SK-N-SH (cell line): Measurements from ENCODE around the gene NAALADL1. TPM values are rescaled to one million over a fixed set of nuclear protein-coding genes. Genes with fewer than 3 reads are reported as not detected.

Source experiments
- CTCF ChIA-PET: fragments of 300-600, 350-600 bp; formaldehyde crosslinking; extraction: SDS; loops from one replicate; lab custom pipeline; 2021; lab: Yijun Ruan, JAX
- POLR2A ChIA-PET: fragments of 350-600 bp; sonication (Branson Sonifier 250); formaldehyde crosslinking; extraction: SDS; loops from one replicate; lab custom pipeline; 2020; ENCODE audit warnings: antibody characterized with exemption, inconsistent platforms; lab: Yijun Ruan, JAX
- DNase-seq: peaks from one replicate; pipeline ENCODE4 v3.0.0; 2012
- H2AFZ ChIP-seq: fragments of 200-600 bp; sonication (generic); 2 replicates; pipeline ENCODE4 v1.8.1; 2016; ENCODE audit warnings: antibody characterized with exemption, mild to moderate bottlenecking, low read depth
- H3F3A ChIP-seq: fragments of 200-600 bp; sonication (generic); replicated peaks from 2 replicates; pipeline ENCODE3; 2016; ENCODE audit warnings: antibody characterized with exemption, mild to moderate bottlenecking; ENCODE audit not compliant: insufficient read depth
- H3K27ac ChIP-seq, 2 experiments: fragments of 200-500 bp in 1 of 2; fragments of 200-600 bp in 1 of 2; sonication (Bioruptor generic) in 1 of 2; sonication (generic), shearing (Covaris generic) in 1 of 2; 2 replicates each; pipeline versions ENCODE4 v1.5.1 to v1.6.1; 2014 to 2016; ENCODE audit warnings: low read depth in 2 of 2, inconsistent platforms in 1 of 2, low read length in 1 of 2, mild to moderate bottlenecking in 1 of 2, mixed read lengths in 1 of 2
- H3K27me3 ChIP-seq: fragments of 200-600 bp; sonication (generic), shearing (Covaris generic); 2 replicates; pipeline ENCODE4 v1.6.1; 2016; ENCODE audit warnings: mixed run types; ENCODE audit not compliant: insufficient read depth
- H3K36me3 ChIP-seq, 2 experiments: fragments of 200-500 bp in 1 of 2; fragments of 200-600 bp in 1 of 2; sonication (Bioruptor generic) in 1 of 2; sonication (generic) in 1 of 2; replicated peaks in 1 of 2; 2 replicates each; pipeline versions ENCODE3 to v1.5.1; 2014 to 2016; ENCODE audit warnings: low read length in 1 of 2, mild to moderate bottlenecking in 1 of 2; ENCODE audit not compliant: insufficient read depth in 2 of 2, control insufficient read depth in 1 of 2
- H3K4me1 ChIP-seq, 2 experiments: fragments of 200-500 bp in 1 of 2; fragments of 200-600 bp in 1 of 2; sonication (Bioruptor generic) in 1 of 2; sonication (generic), shearing (Covaris generic) in 1 of 2; 2 replicates each; pipeline versions ENCODE4 v1.5.1 to v1.6.1; 2014 to 2016; ENCODE audit warnings: low read depth in 1 of 2, low read length in 1 of 2, mixed run types in 1 of 2; ENCODE audit not compliant: insufficient read depth in 2 of 2, control insufficient read depth in 1 of 2
- H3K4me2 ChIP-seq: fragments of 200-600 bp; sonication (generic), shearing (Covaris generic); 2 replicates; pipeline ENCODE4 v1.6.1; 2017; ENCODE audit warnings: mixed run types
- H3K4me3 ChIP-seq, 2 experiments: fragments of 200-500 bp in 1 of 2; fragments of 200-600 bp in 1 of 2; sonication (Bioruptor generic) in 1 of 2; sonication (generic), shearing (Covaris generic) in 1 of 2; 2 replicates each; pipeline versions ENCODE4 v1.5.1 to v1.8.1; 2014 to 2016; ENCODE audit warnings: low read depth in 2 of 2, inconsistent platforms in 1 of 2, low read length in 1 of 2, mild to moderate bottlenecking in 1 of 2, mixed read lengths in 1 of 2, moderate library complexity in 1 of 2
- H3K79me2 ChIP-seq: fragments of 200-600 bp; sonication (generic); 2 replicates; pipeline ENCODE4 v1.8.1; 2017; ENCODE audit warnings: mild to moderate bottlenecking; ENCODE audit not compliant: insufficient read depth
- H3K9ac ChIP-seq: fragments of 200-600 bp; sonication (generic); 2 replicates; pipeline ENCODE4 v1.6.1; 2017; ENCODE audit warnings: mixed run types
- H3K9me2 ChIP-seq: fragments of 200-600 bp; sonication (generic); 2 replicates; pipeline ENCODE4 v1.6.1; 2017; ENCODE audit warnings: mixed run types
- H3K9me3 ChIP-seq: fragments of 200-600 bp; sonication (generic); 2 replicates; pipeline ENCODE4 v1.6.1; 2017; ENCODE audit warnings: mixed run types, mild to moderate bottlenecking, moderate library complexity
- H4K20me1 ChIP-seq: fragments of 200-600 bp; sonication (generic); 2 replicates; pipeline ENCODE4 v1.6.1; 2017; ENCODE audit warnings: mild to moderate bottlenecking, mixed run types; ENCODE audit not compliant: insufficient read depth
- CHD2 ChIP-seq: fragments of 150-350 bp; IDR thresholded peaks from 2 replicates; pipeline ENCODE4 v1.6.1; 2018; ENCODE audit warnings: low read length; ENCODE audit not compliant: partially characterized antibody
- ELF1 ChIP-seq: IDR thresholded peaks from 2 replicates; pipeline ENCODE4 v1.4.0; 2012
- EP300 ChIP-seq, 2 experiments: IDR thresholded peaks; 2 replicates each; pipeline versions ENCODE4 v1.4.0 to v1.6.1; 2012; ENCODE audit warnings: borderline replicate concordance in 1 of 2, low read depth in 1 of 2, low read length in 1 of 2
- FOXJ3 ChIP-seq: sonication (generic); formaldehyde crosslinking; IDR thresholded peaks from 2 replicates; pipeline ENCODE4 v1.5.1; 2020; ENCODE audit warnings: mild to moderate bottlenecking, missing genetic modification reagents
- FOXM1 ChIP-seq: IDR thresholded peaks from 2 replicates; pipeline ENCODE4 v1.4.0; 2012; ENCODE audit warnings: low read depth, mild to moderate bottlenecking
- MXI1 ChIP-seq: IDR thresholded peaks from 2 replicates; pipeline ENCODE4 v1.6.1; 2012; ENCODE audit warnings: mild to moderate bottlenecking, low read depth, low read length, improper control_type of control experiment
- NFIC ChIP-seq: IDR thresholded peaks from 2 replicates; pipeline ENCODE4 v1.4.0; 2012; ENCODE audit warnings: borderline replicate concordance
- NRF1 ChIP-seq: IDR thresholded peaks from 2 replicates; pipeline ENCODE4 v1.6.1; 2012; ENCODE audit warnings: low read depth, mild to moderate bottlenecking, low read length
- PBX3 ChIP-seq: IDR thresholded peaks from 2 replicates; pipeline ENCODE4; 2012
- POLR2AphosphoS5 ChIP-seq: IDR thresholded peaks from 2 replicates; pipeline ENCODE4 v1.6.1; 2012; ENCODE audit warnings: low read depth, low read length
- RAD21 ChIP-seq: IDR thresholded peaks from 2 replicates; pipeline ENCODE4 v1.6.1; 2012; ENCODE audit warnings: mild to moderate bottlenecking, low read length
- RCOR1 ChIP-seq: fragments of 150-350 bp; IDR thresholded peaks from 2 replicates; pipeline ENCODE4 v1.6.1; 2017; ENCODE audit warnings: antibody characterized with exemption, low read length
- REST ChIP-seq: IDR thresholded peaks from 2 replicates; pipeline ENCODE4 v1.6.1; 2012; ENCODE audit warnings: mild to moderate bottlenecking, low read depth, low read length, moderate library complexity
- RFX5 ChIP-seq: IDR thresholded peaks from 2 replicates; pipeline ENCODE4 v1.6.1; 2012; ENCODE audit warnings: mild to moderate bottlenecking, improper control_type of control experiment, low read length
- SIN3A ChIP-seq: IDR thresholded peaks from 2 replicates; pipeline ENCODE4 v1.6.1; 2012; ENCODE audit warnings: low read depth, mild to moderate bottlenecking, low read length, moderate library complexity, borderline replicate concordance
- SMC3 ChIP-seq: IDR thresholded peaks from 2 replicates; pipeline ENCODE4 v1.6.1; 2012; ENCODE audit warnings: low read depth, low read length, improper control_type of control experiment
- TAF1 ChIP-seq: IDR thresholded peaks from 2 replicates; pipeline ENCODE4 v1.6.1; 2012; ENCODE audit warnings: low read depth, mild to moderate bottlenecking, low read length, moderate library complexity, borderline replicate concordance
- YY1 ChIP-seq: IDR thresholded peaks from 2 replicates; pipeline ENCODE4 v1.4.0; 2012; ENCODE audit warnings: low read depth, mild to moderate bottlenecking
- WGBS: methylation state at CpG from one replicate; pipeline ENCODE4 v1.1.6; 2017; ENCODE audit warnings: low lambda C conversion rate; 5-methylcytosine and 5-hydroxymethylcytosine counted together
- polyA plus RNA-seq, 3 experiments: library from polyadenylated mRNA; depleted of rRNA; stranded (reverse); fragments of >200 nt; gene quantifications; 2 replicates each; pipeline ENCODE4 v1.2.3, GENCODE V29; 2012
- TF ChIP-seq, protein P1 (sequence below): IDR thresholded peaks from 2 replicates; pipeline ENCODE4 v1.4.0; 2012; ENCODE audit warnings: low read depth
- TF ChIP-seq, protein P2 (sequence below): IDR thresholded peaks from 2 replicates; pipeline ENCODE4 v1.4.0; 2012; ENCODE audit warnings: low read depth, borderline replicate concordance
- TF ChIP-seq, protein P3 (sequence below): fragments of 150-350 bp; IDR thresholded peaks from 2 replicates; pipeline ENCODE4 v1.6.1; 2016; ENCODE audit warnings: mild to moderate bottlenecking, low read depth, low read length

NAALADL1 gene
- polyA plus RNA-seq, 1 of the 3 experiments (the other 2 are of a cell fraction), result not detected

GRCh38 chr11:65027213-65028067, 30.9 kb downstream of the NAALADL1 start, which contains the start of gene SNX15:
SNX15 (plus strand) TSS chr11:65027439; CDS start chr11:65027538, 99 bp downstream.
- H3K9me2 ChIP-seq, result no peaks in the 10 kb centered on the region
- ChIA-PET POLR2A (interaction anchor here (1.3 kb wide), 1 partner anchor 13 kb away, joined by 5 read pairs; the partner anchor contains the start of gene SAC3D1), CTCF (interaction anchor here (0.6 to 6.0 kb wide), 7 partner anchors 10 to 259 kb away, joined by 3 to 56 read pairs (median 6); partner anchors contain the start of genes ARL2, BATF2 and SAC3D1)
- DNase-seq, result peak; percentile 93
- no peaks in the 10 kb centered on the region for H3F3A ChIP-seq
- no peaks in the 10 kb centered on the region for H3K27me3 ChIP-seq
- H3K27ac ChIP-seq, result peak within 1 kb of the TSS; percentile 67 to 91
- peak within 1 kb of the TSS; percentile 60; the same call in 1 of the 2 replicates for H3K9ac ChIP-seq
- no peaks in the 10 kb centered on the region for H4K20me1 ChIP-seq
- H3K4me2 ChIP-seq, result peak within 1 kb of the TSS; percentile 76
- peaks cover 2 to 7% of the 10 kb centered on the region in 2 experiments for H3K36me3 ChIP-seq
- peaks cover 4% of the 10 kb centered on the region; the same call in 1 of the 2 replicates for H3K79me2 ChIP-seq
- H3K4me1 ChIP-seq, result peaks cover 0 to 5% of the 10 kb centered on the region in 2 experiments; a peak in 2 of 4 replicates
- H3K9me3 ChIP-seq, result no peaks in the 10 kb centered on the region
- peak within 1 kb of the TSS; percentile 79 for H2AFZ ChIP-seq
- WGBS, result 3% methylated on average over 36 of the region's 51 CpGs
- peak within 1 kb of the TSS; percentile 60 to 71 for H3K4me3 ChIP-seq
- TF ChIP-seq, protein P1, sequence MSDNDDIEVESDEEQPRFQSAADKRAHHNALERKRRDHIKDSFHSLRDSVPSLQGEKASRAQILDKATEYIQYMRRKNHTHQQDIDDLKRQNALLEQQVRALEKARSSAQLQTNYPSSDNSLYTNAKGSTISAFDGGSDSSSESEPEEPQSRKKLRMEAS, result peak; percentile 92
- peak; percentile 98 for TF ChIP-seq MXI1
- TF ChIP-seq FOXM1, result no peak
- TF ChIP-seq NRF1, result peak; percentile 53
- TF ChIP-seq NFIC, result peak; percentile 76
- TF ChIP-seq RAD21, result peak; percentile 20; the same call in 1 of the 2 replicates
- TF ChIP-seq EP300 (IDR thresholded peaks at IDR 0.05; ENCODE audit: borderline replicate concordance in 1 of 2, low read depth in 1 of 2, low read length in 1 of 2), result peak in 1 of 2 experiments; percentile 9; a peak in 1 of 4 replicates
- TF ChIP-seq, protein P2, sequence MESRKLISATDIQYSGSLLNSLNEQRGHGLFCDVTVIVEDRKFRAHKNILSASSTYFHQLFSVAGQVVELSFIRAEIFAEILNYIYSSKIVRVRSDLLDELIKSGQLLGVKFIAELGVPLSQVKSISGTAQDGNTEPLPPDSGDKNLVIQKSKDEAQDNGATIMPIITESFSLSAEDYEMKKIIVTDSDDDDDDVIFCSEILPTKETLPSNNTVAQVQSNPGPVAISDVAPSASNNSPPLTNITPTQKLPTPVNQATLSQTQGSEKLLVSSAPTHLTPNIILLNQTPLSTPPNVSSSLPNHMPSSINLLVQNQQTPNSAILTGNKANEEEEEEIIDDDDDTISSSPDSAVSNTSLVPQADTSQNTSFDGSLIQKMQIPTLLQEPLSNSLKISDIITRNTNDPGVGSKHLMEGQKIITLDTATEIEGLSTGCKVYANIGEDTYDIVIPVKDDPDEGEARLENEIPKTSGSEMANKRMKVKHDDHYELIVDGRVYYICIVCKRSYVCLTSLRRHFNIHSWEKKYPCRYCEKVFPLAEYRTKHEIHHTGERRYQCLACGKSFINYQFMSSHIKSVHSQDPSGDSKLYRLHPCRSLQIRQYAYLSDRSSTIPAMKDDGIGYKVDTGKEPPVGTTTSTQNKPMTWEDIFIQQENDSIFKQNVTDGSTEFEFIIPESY, result no peak
- peak; percentile 37; the same call in 1 of the 2 replicates for TF ChIP-seq TAF1
- TF ChIP-seq PBX3, result peak; percentile 5; the same call in 1 of the 2 replicates
- TF ChIP-seq RFX5, result no peak
- no peak for TF ChIP-seq ELF1
- TF ChIP-seq SMC3, result no peak
- TF ChIP-seq CHD2, result peak; percentile 3
- TF ChIP-seq RCOR1, result no peak
- TF ChIP-seq REST, result 0 out of 2 replicates have a peak, but pooled peaks have one; percentile 21
- TF ChIP-seq, protein P3, sequence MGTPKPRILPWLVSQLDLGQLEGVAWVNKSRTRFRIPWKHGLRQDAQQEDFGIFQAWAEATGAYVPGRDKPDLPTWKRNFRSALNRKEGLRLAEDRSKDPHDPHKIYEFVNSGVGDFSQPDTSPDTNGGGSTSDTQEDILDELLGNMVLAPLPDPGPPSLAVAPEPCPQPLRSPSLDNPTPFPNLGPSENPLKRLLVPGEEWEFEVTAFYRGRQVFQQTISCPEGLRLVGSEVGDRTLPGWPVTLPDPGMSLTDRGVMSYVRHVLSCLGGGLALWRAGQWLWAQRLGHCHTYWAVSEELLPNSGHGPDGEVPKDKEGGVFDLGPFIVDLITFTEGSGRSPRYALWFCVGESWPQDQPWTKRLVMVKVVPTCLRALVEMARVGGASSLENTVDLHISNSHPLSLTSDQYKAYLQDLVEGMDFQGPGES, result peak; percentile 88
- TF ChIP-seq SIN3A, result peak; percentile 75
- TF ChIP-seq YY1, result peak; percentile 60
- TF ChIP-seq POLR2AphosphoS5, result peak; percentile 79
- TF ChIP-seq FOXJ3 (CRISPR knock-in tag), result no peak
